Activated CD4-positive, alpha-beta T cell treated with anti-CD3 and anti-CD28 coated beads for 48 hours (primary cell): ENCODE measurements around the gene HECTD3.
A peak's percentile ranks its signal among the peaks of the same experiment; 100 is the strongest.
"Not testable (repeated sequence)": the region's sequence is repeated elsewhere in the genome, so short reads cannot be mapped to it uniquely, and the experiment has no call there.

Source experiments
- DNase-seq: peaks from one replicate; pipeline ENCODE4 v3.0.0-alpha.2; 2020

Gene HECTD3

GRCh38 chr1:45013551-45014209 lies 2.6 kb upstream of the HECTD3 start:
- no peak for DNase-seq

GRCh38 chr1:45012639-45013278 lies 1.6 kb upstream of the HECTD3 start:
- DNase-seq, result peak; percentile 69

GRCh38 chr1:45011837-45012638 lies 914 bp upstream of the HECTD3 start, which contains the start of gene UROD:
UROD (plus strand) TSS chr1:45012254; CDS start chr1:45012266, 12 bp downstream.
- peak; percentile 96 for DNase-seq

- peak; percentile 56 for DNase-seq
Observed at GRCh38 chr1:45009956-45010854, 919 bp downstream of the HECTD3 start.

GRCh38 chr1:45009296-45009865 lies 1.7 kb downstream of the HECTD3 start:
- DNase-seq, result no peak

- DNase-seq, result no peak
Observed at GRCh38 chr1:45008516-45008915, 2.6 kb downstream of the HECTD3 start.

GRCh38 chr1:45008076-45008475 lies 3.0 kb downstream of the HECTD3 start:
- no peak for DNase-seq

- no peak for DNase-seq
Observed at GRCh38 chr1:45007311-45007710, 3.8 kb downstream of the HECTD3 start.

- DNase-seq, result no peak
Observed at GRCh38 chr1:45005761-45006160, 5.4 kb downstream of the HECTD3 start.

GRCh38 chr1:45004281-45004920 lies 6.7 kb downstream of the HECTD3 start:
- no peak for DNase-seq

GRCh38 chr1:45003741-45004140 lies 7.4 kb downstream of the HECTD3 start:
- no peak for DNase-seq

- no peak for DNase-seq
Observed at GRCh38 chr1:45002650-45003645, 8.2 kb downstream of the HECTD3 start.

GRCh38 chr1:45001576-45001975 lies 9.5 kb downstream of the HECTD3 start:
- not testable (repeated sequence) for DNase-seq

GRCh38 chr1:45001011-45001481 lies 10.1 kb downstream of the HECTD3 start:
- no peak for DNase-seq

GRCh38 chr1:44999232-44999631 lies 11.9 kb downstream of the HECTD3 start:
- DNase-seq, result no peak

GRCh38 chr1:44995467-44996238 lies 15.5 kb downstream of the HECTD3 start:
- no peak for DNase-seq

- DNase-seq, result no peak
Observed at GRCh38 chr1:44994309-44994898, 16.7 kb downstream of the HECTD3 start.

GRCh38 chr1:44988531-44989156 lies 22.5 kb downstream of the HECTD3 start:
- no peak for DNase-seq
